Activated CD8-positive, alpha-beta T cell treated with anti-CD3 and anti-CD28 coated beads for 36 hours (primary cell): Measurements from ENCODE around the gene GFRA4. TPM values are rescaled to one million over a fixed set of nuclear protein-coding genes. Genes with fewer than 3 reads are reported as not detected.

Experiments used
- ATAC-seq: fragments of 200-7000 bp; cut with Tn5 transposase; one replicate; pipeline ENCODE4 v1.10.0; 2021; ENCODE audit warnings: mild to moderate bottlenecking, moderate library complexity
- CTCF ChIA-PET: fragments of 350-600 bp; sonication (Branson Sonifier 250); formaldehyde crosslinking; loops from one replicate; lab custom pipeline; 2021; ENCODE audit warnings: antibody characterized with exemption; lab: Charles Lee
- POLR2A ChIA-PET: fragments of 350-600 bp; sonication (Branson Sonifier 250); formaldehyde crosslinking; loops from one replicate; lab custom pipeline; 2021; ENCODE audit warnings: antibody characterized with exemption; lab: Charles Lee
- DNase-seq: peaks from one replicate; pipeline ENCODE4 v3.0.0-alpha.2; 2020
- H3K27ac Mint-ChIP-seq: one replicate; pipeline ENCODE4 v1.8.0; 2021; ENCODE audit warnings: mild to moderate bottlenecking, mixed read lengths
- H3K27me3 Mint-ChIP-seq: one replicate; pipeline ENCODE4 v1.8.0; 2021; ENCODE audit warnings: mixed read lengths
- H3K36me3 Mint-ChIP-seq: one replicate; pipeline ENCODE4 v1.8.0; 2021; ENCODE audit warnings: low read depth, mixed read lengths
- H3K4me1 Mint-ChIP-seq: one replicate; pipeline ENCODE4 v1.8.0; 2021; ENCODE audit warnings: low read depth, mixed read lengths
- H3K4me3 Mint-ChIP-seq: one replicate; pipeline ENCODE4 v1.8.0; 2021; ENCODE audit warnings: mild to moderate bottlenecking, moderate library complexity, mixed read lengths
- H3K9me3 Mint-ChIP-seq: one replicate; pipeline ENCODE4 v1.8.0; 2021; ENCODE audit warnings: mixed read lengths
- intact Hi-C: fragments of 100-400 bp; cut with micrococcal nuclease; formaldehyde crosslinking; loops from one replicate; pipeline ENCODE4 v1.10.0; 2022
- total RNA-seq, 2 experiments: library from RNA; stranded (reverse); gene quantifications; one replicate each; pipeline ENCODE4 v1.2.3, GENCODE V29; 2021
- TF ChIP-seq, protein P1 (sequence below): fragments of 200-600 bp; IDR thresholded peaks from one replicate; pipeline ENCODE4 v1.8.0; 2022; ENCODE audit warnings: antibody characterized with exemption, mild to moderate bottlenecking

The GFRA4 gene
- total RNA-seq, 2 experiments from 2014 or later, result not detected

DNA sequence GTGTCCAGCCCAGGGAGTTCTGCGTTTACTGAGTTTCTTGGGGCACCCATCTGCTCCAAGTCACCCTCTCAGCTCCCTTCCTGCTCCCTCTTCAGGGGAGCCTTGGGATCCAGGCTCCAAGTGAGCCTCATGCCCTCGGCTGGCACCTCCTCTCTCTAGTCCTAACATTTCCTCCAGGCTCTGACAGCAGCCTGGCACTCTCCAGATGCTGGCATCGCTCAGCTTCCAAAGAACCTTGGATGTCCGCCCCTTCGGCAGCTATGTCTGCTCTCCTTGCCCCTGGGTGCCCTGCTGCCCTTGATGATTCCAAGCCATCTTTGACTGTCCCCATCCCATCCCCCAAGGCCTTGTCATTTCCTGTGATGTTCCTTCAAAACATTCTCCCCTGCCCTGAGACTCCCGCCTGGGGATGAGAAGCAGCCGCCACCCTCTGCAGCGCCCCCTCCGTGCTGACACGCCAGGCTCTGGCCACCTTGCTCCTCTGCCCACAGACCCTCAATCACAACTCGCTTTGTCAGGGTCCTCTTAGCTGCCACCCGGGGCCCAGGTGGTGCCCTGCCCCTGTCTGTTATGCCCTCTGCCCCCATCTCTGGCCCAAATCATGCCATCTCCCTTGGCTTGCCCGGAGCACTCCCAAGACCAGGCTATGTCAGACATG is 6.6 kb upstream of the GFRA4 start:
- Mint-ChIP-seq H3K27ac (no peak overlapping the region), H3K4me3 (no peak overlapping the region), H3K27me3 (peaks cover 31% of the 10 kb centered on the region), H3K36me3 (no peaks in the 10 kb centered on the region), H3K9me3 (no peaks in the 10 kb centered on the region), H3K4me1 (peaks cover 24% of the 10 kb centered on the region)
- TF ChIP-seq, protein P1, sequence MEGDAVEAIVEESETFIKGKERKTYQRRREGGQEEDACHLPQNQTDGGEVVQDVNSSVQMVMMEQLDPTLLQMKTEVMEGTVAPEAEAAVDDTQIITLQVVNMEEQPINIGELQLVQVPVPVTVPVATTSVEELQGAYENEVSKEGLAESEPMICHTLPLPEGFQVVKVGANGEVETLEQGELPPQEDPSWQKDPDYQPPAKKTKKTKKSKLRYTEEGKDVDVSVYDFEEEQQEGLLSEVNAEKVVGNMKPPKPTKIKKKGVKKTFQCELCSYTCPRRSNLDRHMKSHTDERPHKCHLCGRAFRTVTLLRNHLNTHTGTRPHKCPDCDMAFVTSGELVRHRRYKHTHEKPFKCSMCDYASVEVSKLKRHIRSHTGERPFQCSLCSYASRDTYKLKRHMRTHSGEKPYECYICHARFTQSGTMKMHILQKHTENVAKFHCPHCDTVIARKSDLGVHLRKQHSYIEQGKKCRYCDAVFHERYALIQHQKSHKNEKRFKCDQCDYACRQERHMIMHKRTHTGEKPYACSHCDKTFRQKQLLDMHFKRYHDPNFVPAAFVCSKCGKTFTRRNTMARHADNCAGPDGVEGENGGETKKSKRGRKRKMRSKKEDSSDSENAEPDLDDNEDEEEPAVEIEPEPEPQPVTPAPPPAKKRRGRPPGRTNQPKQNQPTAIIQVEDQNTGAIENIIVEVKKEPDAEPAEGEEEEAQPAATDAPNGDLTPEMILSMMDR, result no peak
- CTCF ChIA-PET, result no interaction called here
- DNase-seq (no peak), ATAC-seq (no peak)
- intact Hi-C loops, result no loop called here
- POLR2A ChIA-PET, result interaction anchor here (1.5 kb wide), 1 partner anchor 17 kb away, joined by 3 read pairs; no protein-coding TSS in a partner anchor

DNA sequence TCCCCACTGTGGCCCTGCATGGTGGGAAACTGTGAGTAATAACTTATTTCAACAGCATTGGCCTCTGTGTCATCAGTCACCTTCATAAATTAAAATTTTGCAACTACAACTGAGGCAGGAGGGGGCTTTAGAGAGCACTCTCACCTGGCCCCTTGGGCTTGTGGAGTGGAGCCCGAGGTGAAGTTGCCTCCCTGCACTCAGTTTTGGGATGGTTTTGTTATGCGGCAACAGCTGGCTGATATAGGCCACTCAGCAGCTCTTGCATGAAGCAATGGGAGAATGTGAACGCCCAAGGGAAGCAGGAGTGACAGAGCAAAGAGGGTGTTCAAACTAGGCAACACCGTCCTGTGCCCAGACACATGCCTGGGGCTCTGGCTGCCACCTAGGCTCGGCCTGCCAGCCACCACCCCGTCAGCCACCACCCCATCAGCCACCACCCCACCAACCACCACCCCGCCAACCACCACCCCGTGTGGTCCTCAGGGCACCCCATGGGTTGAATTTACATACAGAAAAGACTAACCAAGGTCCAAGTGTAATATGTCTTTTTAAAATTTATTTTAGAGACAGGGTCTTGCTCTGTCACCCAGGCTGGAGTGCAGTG is 4.3 kb upstream of the GFRA4 start:
- H3K9me3 Mint-ChIP-seq, result no peaks in the 10 kb centered on the region
- ChIA-PET POLR2A (no interaction called here), CTCF (interaction anchor here (1.1 to 3.6 kb wide), 3 partner anchors 10 to 101 kb away, joined by 3 to 31 read pairs (median 7); no protein-coding TSS in a partner anchor)
- peaks cover 26% of the 10 kb centered on the region for H3K4me1 Mint-ChIP-seq
- TF ChIP-seq, protein P1, result no peak
- no peak overlapping the region for H3K27ac Mint-ChIP-seq
- H3K36me3 Mint-ChIP-seq, result no peaks in the 10 kb centered on the region
- no peak for DNase-seq
- intact Hi-C loops, result no loop called here
- H3K27me3 Mint-ChIP-seq, result peaks cover 30% of the 10 kb centered on the region
- H3K4me3 Mint-ChIP-seq, result no peak overlapping the region
- ATAC-seq, result no peak

DNA sequence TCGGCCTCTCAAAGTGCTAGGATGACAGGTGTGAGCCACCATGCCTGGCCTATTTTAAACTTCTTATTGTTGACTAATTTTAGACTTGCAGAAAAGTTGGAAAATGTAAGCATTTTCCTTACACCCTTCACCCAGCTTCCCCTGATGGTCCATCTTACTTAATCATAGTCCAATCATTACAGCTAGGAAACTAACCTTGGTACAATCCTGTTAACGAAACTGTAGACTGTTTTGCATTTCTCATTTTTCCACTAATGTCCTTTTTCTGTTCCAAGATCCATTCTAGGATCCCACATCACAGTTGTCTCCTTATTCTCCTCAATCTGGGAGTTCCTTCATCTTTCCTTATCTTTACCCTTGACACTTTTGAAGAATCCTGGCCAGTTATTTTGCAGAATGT is 659 bp upstream of the GFRA4 start:
- TF ChIP-seq, protein P1, result no peak
- intact Hi-C loops, result no loop called here
- ATAC-seq (no peak), DNase-seq (no peak)
- Mint-ChIP-seq H3K4me3 (no peak overlapping the region), H3K27ac (no peak overlapping the region), H3K4me1 (peaks cover 30% of the 10 kb centered on the region), H3K9me3 (no peaks in the 10 kb centered on the region), H3K27me3 (peaks cover 40% of the 10 kb centered on the region), H3K36me3 (no peaks in the 10 kb centered on the region)
- POLR2A ChIA-PET, result no interaction called here
- CTCF ChIA-PET, result interaction anchor here (0.6 kb wide), 1 partner anchor 440 kb away, joined by 3 read pairs; no protein-coding TSS in a partner anchor

DNA sequence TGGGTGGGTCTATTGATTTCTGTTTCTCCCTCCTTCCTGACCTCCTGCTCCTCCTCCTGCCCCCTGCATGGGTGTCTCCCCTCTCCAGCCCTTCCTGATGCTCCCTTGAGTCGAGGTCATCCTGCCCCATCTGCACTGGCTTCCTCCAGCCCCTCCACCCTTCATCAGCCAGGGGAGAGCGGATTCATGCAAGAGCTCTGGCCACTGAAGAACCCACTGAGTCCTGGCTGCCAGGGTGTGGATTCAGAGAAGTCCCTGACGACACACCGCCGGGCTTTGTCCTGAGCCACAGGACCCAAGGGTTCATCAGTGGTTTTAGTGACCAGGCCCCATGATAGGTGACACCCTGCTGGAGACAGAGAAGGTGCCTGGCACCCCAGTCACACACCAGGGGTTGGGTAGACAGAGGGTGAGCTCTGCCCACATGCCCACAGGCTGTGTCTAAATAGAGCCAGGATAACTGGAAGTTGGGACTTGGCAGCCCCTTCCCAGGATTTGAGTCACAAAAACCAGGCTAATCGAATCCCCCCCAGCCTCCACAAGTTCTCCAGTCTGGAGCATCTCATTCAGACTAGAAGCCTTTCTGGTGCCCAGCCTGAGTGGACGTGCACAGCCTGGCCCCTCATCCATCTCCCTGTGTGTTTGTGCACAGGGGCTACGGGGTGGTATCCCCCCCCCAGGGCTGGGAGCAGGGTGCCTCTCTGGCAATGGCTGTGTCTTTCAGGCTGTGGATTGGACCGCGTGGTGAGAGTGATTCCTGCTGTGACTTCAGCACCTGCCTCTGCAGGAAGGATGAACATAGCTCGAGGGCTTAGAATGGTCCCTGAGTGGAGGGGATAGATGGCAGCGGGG is 1.2 kb downstream of the GFRA4 start:
- H3K36me3 Mint-ChIP-seq, result no peaks in the 10 kb centered on the region
- POLR2A ChIA-PET, result interaction anchor here (0.9 kb wide), 1 partner anchor 10 kb away, joined by 3 read pairs; no protein-coding TSS in a partner anchor
- TF ChIP-seq, protein P1, result no peak
- CTCF ChIA-PET, result interaction anchor here (1.0 to 1.4 kb wide), 2 partner anchors 38 to 49 kb away, joined by 3 read pairs; no protein-coding TSS in a partner anchor
- no peak overlapping the region for H3K27ac Mint-ChIP-seq
- H3K27me3 Mint-ChIP-seq, result peaks cover 41% of the 10 kb centered on the region
- H3K9me3 Mint-ChIP-seq, result no peaks in the 10 kb centered on the region
- intact Hi-C loops, result no loop called here
- no peak overlapping the region for H3K4me3 Mint-ChIP-seq
- H3K4me1 Mint-ChIP-seq, result peaks cover 28% of the 10 kb centered on the region
- ATAC-seq, result no peak
- DNase-seq, result no peak
